Endothelial cell of umbilical vein (primary cell): ENCODE data around the gene CAMKK2. TPM values are rescaled to one million over a fixed set of nuclear protein-coding genes. Genes with fewer than 3 reads are reported as not detected.

ENCODE experiments used
- BruUV-seq: library from RNA; stranded (reverse); fragments of 400-500 nt; replicated peaks from 2 replicates; lab custom pipeline; 2021; lab: Mats Ljungman, UMichigan
- CTCF ChIA-PET: fragments of 300-600, 350-600 bp; sonication (Branson Sonifier 250); formaldehyde crosslinking; loops from one replicate; lab custom pipeline; 2021; ENCODE audit warnings: antibody characterized with exemption, inconsistent platforms; lab: Charles Lee
- POLR2A ChIA-PET: fragments of 300-600, 350-600 bp; sonication (Branson Sonifier 250); formaldehyde crosslinking; loops from one replicate; lab custom pipeline; 2021; ENCODE audit warnings: antibody characterized with exemption, inconsistent platforms; lab: Charles Lee
- DNase-seq: peaks from one replicate; pipeline ENCODE4 v3.0.0-alpha.2; 2011; ENCODE audit warnings: low read depth, low spot score
- FAIRE-seq: peaks from 2 replicates; lab custom pipeline; 2011; peaks lifted over from hg19 to GRCh38; lab: Jason Lieb, UNC
- H2AFZ ChIP-seq: 2 replicates; pipeline ENCODE4 v1.6.0; 2012; ENCODE audit warnings: low read depth, low read length, control low read depth, inconsistent platforms
- H3K27ac ChIP-seq: 2 replicates; pipeline ENCODE4 v1.5.1; 2011; ENCODE audit warnings: low read depth, mild to moderate bottlenecking, control low read depth, low read length, moderate library complexity; ENCODE audit not compliant: insufficient read depth
- H3K27me3 ChIP-seq, 2 experiments: 2 replicates each; pipeline versions ENCODE4 v1.6.0 to v1.6.1; 2011; ENCODE audit warnings: low read length in 2 of 2, mixed read lengths in 1 of 2; ENCODE audit not compliant: control insufficient read depth in 2 of 2, insufficient read depth in 2 of 2
- H3K36me3 ChIP-seq, 2 experiments: 2 replicates in 1 of 2; 3 replicates in 1 of 2; pipeline ENCODE4 v1.5.1; 2011; ENCODE audit warnings: low read length in 2 of 2, mild to moderate bottlenecking in 1 of 2, moderate library complexity in 1 of 2; ENCODE audit not compliant: control insufficient read depth in 2 of 2, insufficient read depth in 2 of 2; ENCODE audit errors: extremely low read depth in 1 of 2
- H3K4me1 ChIP-seq: 3 replicates; pipeline ENCODE4 v1.5.1; 2011; ENCODE audit warnings: mild to moderate bottlenecking, low read length; ENCODE audit not compliant: control insufficient read depth, insufficient read depth; ENCODE audit errors: extremely low read depth
- H3K4me2 ChIP-seq: 2 replicates; pipeline ENCODE4 v1.6.1; 2011; ENCODE audit warnings: low read length, control low read depth, mixed read lengths; ENCODE audit not compliant: insufficient read depth
- H3K4me3 ChIP-seq, 3 experiments: fragments of 200-600 bp in 1 of 3; sonication (generic), shearing (Covaris generic) in 1 of 3; replicated peaks in 1 of 3; 2 replicates each; pipeline ENCODE4 v1.5.1; 2011 to 2016; ENCODE audit warnings: control low read depth in 3 of 3, low read length in 3 of 3, mild to moderate bottlenecking in 2 of 3, inconsistent platforms in 1 of 3, low read depth in 1 of 3, moderate library complexity in 1 of 3; ENCODE audit not compliant: insufficient read depth in 1 of 3
- H3K79me2 ChIP-seq: 2 replicates; pipeline ENCODE4 v1.6.0; 2012; ENCODE audit warnings: low read length, inconsistent platforms; ENCODE audit not compliant: control insufficient read depth, insufficient read depth
- H3K9ac ChIP-seq: replicated peaks from 2 replicates; pipeline ENCODE3; 2011; ENCODE audit warnings: low read length, control low read depth; ENCODE audit not compliant: insufficient read depth; ENCODE audit errors: extremely low read depth
- H3K9me1 ChIP-seq: replicated peaks from 3 replicates; pipeline ENCODE4 v1.6.0; 2011; ENCODE audit warnings: mild to moderate bottlenecking, low read length; ENCODE audit not compliant: control insufficient read depth, insufficient read depth; ENCODE audit errors: extremely low read depth
- H3K9me3 ChIP-seq: replicated peaks from 2 replicates; pipeline ENCODE4 v1.5.1; 2012; ENCODE audit warnings: low read length, inconsistent platforms; ENCODE audit not compliant: control insufficient read depth, insufficient read depth
- H4K20me1 ChIP-seq: replicated peaks from 2 replicates; pipeline ENCODE3; 2011; ENCODE audit warnings: mild to moderate bottlenecking, low read length; ENCODE audit not compliant: control insufficient read depth, insufficient read depth; ENCODE audit errors: extremely low read depth
- CTCF ChIP-seq, 2 donors: IDR thresholded peaks; 1 replicate in 1 of 2; 2 replicates in 1 of 2; pipeline ENCODE4 v1.5.1; 2011; ENCODE audit warnings: low read length in 2 of 2, mild to moderate bottlenecking in 2 of 2, moderate library complexity in 2 of 2, control low read depth in 1 of 2, inconsistent platforms in 1 of 2, low read depth in 1 of 2; ENCODE audit not compliant: insufficient read depth in 1 of 2; ENCODE audit errors: extremely low read depth in 1 of 2
- EZH2 ChIP-seq: IDR thresholded peaks from 2 replicates; pipeline ENCODE4 v1.6.1; 2012; ENCODE audit warnings: borderline replicate concordance, low read depth, mild to moderate bottlenecking, moderate library complexity, low read length, inconsistent platforms; ENCODE audit not compliant: severe bottlenecking
- FOS ChIP-seq: IDR thresholded peaks from 2 replicates; pipeline ENCODE4 v1.6.1; 2011; ENCODE audit warnings: mild to moderate bottlenecking, low read length, moderate library complexity, borderline replicate concordance; ENCODE audit not compliant: insufficient read depth
- GATA2 ChIP-seq: IDR thresholded peaks from 2 replicates; pipeline ENCODE4 v1.7.0; 2011; ENCODE audit warnings: low read depth, mild to moderate bottlenecking, moderate library complexity, mixed read lengths, low read length; ENCODE audit not compliant: insufficient read length, insufficient read depth
- JUN ChIP-seq: IDR thresholded peaks from 2 replicates; pipeline ENCODE4 v1.6.1; 2011; ENCODE audit warnings: borderline replicate concordance, low read depth; ENCODE audit not compliant: insufficient read length, insufficient read depth
- MAX ChIP-seq: IDR thresholded peaks from 2 replicates; pipeline ENCODE4 v1.6.1; 2011; ENCODE audit not compliant: insufficient read depth, insufficient read length
- MYC ChIP-seq: IDR thresholded peaks from one replicate; pipeline ENCODE4 v1.6.1; 2011; ENCODE audit warnings: mild to moderate bottlenecking, low read depth, low read length
- POLR2A ChIP-seq: IDR thresholded peaks from 2 replicates; pipeline ENCODE4 v1.6.1; 2012; ENCODE audit warnings: low read depth, mild to moderate bottlenecking, control low read depth, low read length
- POLR2AphosphoS5 ChIP-seq: IDR thresholded peaks from 2 replicates; pipeline ENCODE4 v1.6.1; 2012; ENCODE audit warnings: low read depth, mild to moderate bottlenecking, control low read depth, low read length, moderate library complexity; ENCODE audit not compliant: insufficient read depth
- dilution Hi-C: fragments of 300-500 bp; cut with MboI; formaldehyde crosslinking; loops from one replicate; pipeline ENCODE4 v1.15.0; 2019; ENCODE audit warnings: low sequenced_read_pairs; ENCODE audit not compliant: extremely low pct_ligation_motif_present
- intact Hi-C: fragments of 100-400 bp; cut with micrococcal nuclease; formaldehyde crosslinking; loops from one replicate; pipeline ENCODE4 v1.10.0; 2022
- polyA plus RNA-seq, 4 experiments: library from polyadenylated mRNA; depleted of rRNA in 3 of 4; stranded (reverse) in 3 of 4; unstranded in 1 of 4; fragments of >200 nt; gene quantifications; 2 replicates each; pipeline versions ENCODE4 v1.2.1 to v1.2.3, GENCODE V29; 2011 to 2012; ENCODE audit warnings: missing spikeins in 1 of 4
- total RNA-seq: library from RNA; stranded (reverse); gene quantifications from 2 replicates; pipeline ENCODE4 v1.2.3, GENCODE V29; 2021

The CAMKK2 gene
- total and polyA plus RNA-seq, 2 donors (not counting 3 experiments of a cell fraction or from before 2014, with no cell fraction given): 32.5 to 45.0 TPM

GRCh38 chr12:121205491-121205890 is 91.0 kb downstream of the CAMKK2 start:
- H4K20me1 ChIP-seq: no peaks in the 10 kb centered on the region
- H3K36me3 ChIP-seq: no peaks in the 10 kb centered on the region
- ChIA-PET POLR2A (interaction anchor here (0.7 kb wide), 1 partner anchor 74 kb away, joined by 3 read pairs; no protein-coding TSS in a partner anchor), CTCF (interaction anchor here (0.5 to 1.6 kb wide), 4 partner anchors 9 to 76 kb away, joined by 3 to 4 read pairs (median 3); no protein-coding TSS in a partner anchor)
- H3K4me3 ChIP-seq: no peak overlapping the region
- dilution Hi-C loops: no loop called here
- H3K4me1 ChIP-seq: peaks cover 10% of the 10 kb centered on the region
- H3K79me2 ChIP-seq: no peaks in the 10 kb centered on the region
- H3K9me3 ChIP-seq: no peaks in the 10 kb centered on the region
- no peaks in the 10 kb centered on the region for H3K27me3 ChIP-seq
- FAIRE-seq: no peak
- H3K27ac ChIP-seq: peak overlapping the region; percentile 79
- H3K9ac ChIP-seq: no peak overlapping the region
- DNase-seq: no peak
- H3K4me2 ChIP-seq: no peak overlapping the region
- intact Hi-C loops: loop anchor here (1.0 to 2.0 kb wide), 3 partner anchors 16 to 73 kb away; partner anchors contain the start of gene P2RX7
- H3K9me1 ChIP-seq: no peaks in the 10 kb centered on the region
- H2AFZ ChIP-seq: no peak overlapping the region
- no peak for TF ChIP-seq JUN
- no peak for TF ChIP-seq MAX
- TF ChIP-seq GATA2: no peak
- no peak for TF ChIP-seq CTCF (IDR thresholded peaks at IDR 0.05; ENCODE audit: extremely low read depth in 1 of 2, insufficient read depth in 1 of 2, low read depth in 1 of 2, low read length in 2 of 2)
- TF ChIP-seq EZH2: no peak
- no peak for TF ChIP-seq POLR2AphosphoS5
- no peak for TF ChIP-seq POLR2A
- no peak for TF ChIP-seq MYC
- no peak for TF ChIP-seq FOS
- no TSS peak for BruUV-seq
